GM12865 (cell line): ENCODE data around the gene DPF3.

Experiments used
- DNase-seq: peaks from one replicate; pipeline ENCODE4 v3.0.0; 2010; ENCODE audit warnings: low read depth
- H3K4me3 ChIP-seq: 2 replicates; pipeline ENCODE4 v1.5.1; 2011; ENCODE audit warnings: mild to moderate bottlenecking, low read depth, low read length, control low read depth
- CTCF ChIP-seq: IDR thresholded peaks from 2 replicates; pipeline ENCODE4 v1.5.1; 2011; ENCODE audit warnings: low read length, control low read depth, low read depth, inconsistent platforms; ENCODE audit not compliant: insufficient read depth; ENCODE audit errors: missing control alignments

The DPF3 gene

GRCh38 chr14:72633551-72633950 lies 260.4 kb downstream of the DPF3 start:
- H3K4me3 ChIP-seq: no peak overlapping the region
- no peak for DNase-seq
- TF ChIP-seq CTCF: no peak

- no peak overlapping the region for H3K4me3 ChIP-seq
- no peak for TF ChIP-seq CTCF
- no peak for DNase-seq
Measured at GRCh38 chr14:72632727-72633126, 261.2 kb downstream of the DPF3 start.

GRCh38 chr14:72631401-72631800 lies 262.5 kb downstream of the DPF3 start:
- DNase-seq: no peak
- no peak for TF ChIP-seq CTCF
- H3K4me3 ChIP-seq: no peak overlapping the region

- no peak for TF ChIP-seq CTCF
- DNase-seq: no peak
- no peak overlapping the region for H3K4me3 ChIP-seq
Measured at GRCh38 chr14:72630374-72630773, 263.5 kb downstream of the DPF3 start.

- no peak for TF ChIP-seq CTCF
- H3K4me3 ChIP-seq: no peak overlapping the region
- DNase-seq: no peak
Measured at GRCh38 chr14:72629534-72629933, 264.4 kb downstream of the DPF3 start.

GRCh38 chr14:72625689-72626088 lies 268.2 kb downstream of the DPF3 start:
- TF ChIP-seq CTCF: no peak
- peak; percentile 31 for DNase-seq
- H3K4me3 ChIP-seq: no peak overlapping the region

GRCh38 chr14:72621387-72622065 lies 272.4 kb downstream of the DPF3 start:
- H3K4me3 ChIP-seq: no peak overlapping the region
- DNase-seq: no peak
- no peak for TF ChIP-seq CTCF
